Stimulated activated CD4-positive, alpha-beta T cell treated with anti-CD3 and anti-CD28 coated beads, Interleukin-12 subunit alpha, Interleukin-12 subunit beta, amount 100 ng/mL, for 24 hours (primary cell): ENCODE results near the gene PI4KB.
"Not testable (repeated sequence)": the region's sequence is repeated elsewhere in the genome, so short reads cannot be mapped to it uniquely, and the experiment has no call there.

ENCODE experiments used
- DNase-seq, 2 experiments: peaks; one replicate each; pipeline ENCODE4 v3.0.0-alpha.2; 2020; ENCODE audit warnings: low read depth in 2 of 2

Gene PI4KB

GRCh38 chr1:151327223-151327902, at the start of gene PI4KB:
Gene PI4KB (minus strand): TSS chr1:151327416. CDS start chr1:151316481, 10,935 bp downstream.
- peak; percentile 76 to 90 for DNase-seq

GRCh38 chr1:151373196-151373595, 46.0 kb upstream of the PI4KB start:
- DNase-seq = no peak

DNA sequence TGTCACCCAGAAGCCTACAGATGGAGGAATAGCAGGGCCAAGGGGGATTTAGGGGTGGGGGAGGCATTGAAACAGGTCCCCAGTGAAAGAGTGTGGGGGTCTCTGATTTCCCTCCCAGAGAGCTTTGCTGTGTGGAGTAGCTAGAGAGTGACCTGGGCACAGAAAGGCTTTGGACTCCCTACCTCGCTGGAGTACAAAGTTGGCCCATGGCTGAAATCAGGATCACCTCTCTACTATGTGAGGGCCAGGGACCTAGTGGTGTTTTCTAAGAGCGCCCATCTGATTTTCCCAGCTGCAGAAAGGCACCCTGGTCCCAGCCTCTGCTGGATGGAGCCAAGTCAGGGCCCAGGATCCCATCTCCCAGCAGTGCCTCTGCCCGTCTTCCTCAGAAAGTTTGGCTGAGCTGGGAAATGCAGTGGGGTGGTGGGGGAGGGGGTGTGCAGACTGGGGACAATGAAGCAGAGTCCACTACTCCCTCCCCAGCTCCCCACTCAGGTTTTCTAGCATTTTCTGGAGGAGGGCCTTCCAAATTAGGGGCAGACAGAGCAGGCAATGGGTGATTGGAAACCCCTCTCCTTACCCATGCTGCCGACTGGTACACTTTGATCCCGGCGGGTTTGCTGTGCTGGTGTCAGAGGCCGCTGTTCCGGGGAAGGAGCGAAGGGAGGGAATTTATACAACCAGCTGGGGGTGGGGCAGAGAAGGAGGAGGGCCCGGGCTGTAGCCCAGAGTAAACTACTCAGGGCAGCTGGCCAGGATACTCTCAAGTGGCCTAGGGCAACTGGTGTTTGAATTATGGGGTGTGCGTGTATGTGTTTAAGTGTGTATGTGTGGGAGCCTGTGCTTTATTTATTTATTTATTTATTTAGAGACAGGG, 45.1 kb upstream of the PI4KB start, which contains the start of gene SELENBP1:
Gene SELENBP1, minus strand, starts transcription at position 648 of the 877 bp plus-strand sequence. Its CDS starts 64 bp downstream, at position 584.
- DNase-seq = no peak

DNA sequence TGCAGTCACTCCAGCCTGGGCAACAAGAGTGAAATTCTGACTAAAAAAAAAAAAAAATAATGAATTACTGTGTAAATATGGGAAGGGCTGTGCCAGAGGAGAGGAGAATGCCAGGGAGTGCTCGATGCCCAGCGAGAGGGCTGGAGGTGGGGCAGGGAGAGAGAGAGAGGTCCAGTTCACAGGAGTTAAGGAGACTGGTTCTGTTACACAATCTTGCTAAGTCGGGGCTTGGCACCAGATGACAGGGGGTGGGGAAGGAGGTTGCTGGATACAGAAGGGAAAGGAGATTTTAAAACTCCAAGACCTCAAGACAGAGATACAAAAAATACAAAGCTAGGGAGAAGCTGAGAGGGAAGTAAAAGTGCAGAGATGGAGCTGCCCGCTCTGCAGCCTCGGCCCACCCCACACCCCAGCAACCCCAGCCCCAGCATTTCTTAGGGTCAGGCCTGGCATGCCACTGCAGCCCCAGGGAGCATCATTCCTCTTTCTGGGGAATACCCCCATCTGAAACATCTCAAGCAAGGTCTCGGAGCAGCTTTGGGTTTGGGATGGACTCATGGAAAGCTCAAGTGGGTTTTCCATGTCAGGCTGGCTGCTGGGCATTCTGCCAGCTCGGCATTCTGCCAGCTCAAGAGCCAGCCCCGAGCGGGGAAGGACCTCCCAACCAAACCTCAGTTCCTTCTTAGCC, 44.3 kb upstream of the PI4KB start:
- no peak for DNase-seq

- no peak for DNase-seq
Observed at GRCh38 chr1:151370211-151370911, 43.1 kb upstream of the PI4KB start.

- DNase-seq = no peak
Observed at GRCh38 chr1:151369621-151370048, 42.4 kb upstream of the PI4KB start.

- DNase-seq = no peak
Observed at GRCh38 chr1:151369302-151369610, 42.0 kb upstream of the PI4KB start.

DNA sequence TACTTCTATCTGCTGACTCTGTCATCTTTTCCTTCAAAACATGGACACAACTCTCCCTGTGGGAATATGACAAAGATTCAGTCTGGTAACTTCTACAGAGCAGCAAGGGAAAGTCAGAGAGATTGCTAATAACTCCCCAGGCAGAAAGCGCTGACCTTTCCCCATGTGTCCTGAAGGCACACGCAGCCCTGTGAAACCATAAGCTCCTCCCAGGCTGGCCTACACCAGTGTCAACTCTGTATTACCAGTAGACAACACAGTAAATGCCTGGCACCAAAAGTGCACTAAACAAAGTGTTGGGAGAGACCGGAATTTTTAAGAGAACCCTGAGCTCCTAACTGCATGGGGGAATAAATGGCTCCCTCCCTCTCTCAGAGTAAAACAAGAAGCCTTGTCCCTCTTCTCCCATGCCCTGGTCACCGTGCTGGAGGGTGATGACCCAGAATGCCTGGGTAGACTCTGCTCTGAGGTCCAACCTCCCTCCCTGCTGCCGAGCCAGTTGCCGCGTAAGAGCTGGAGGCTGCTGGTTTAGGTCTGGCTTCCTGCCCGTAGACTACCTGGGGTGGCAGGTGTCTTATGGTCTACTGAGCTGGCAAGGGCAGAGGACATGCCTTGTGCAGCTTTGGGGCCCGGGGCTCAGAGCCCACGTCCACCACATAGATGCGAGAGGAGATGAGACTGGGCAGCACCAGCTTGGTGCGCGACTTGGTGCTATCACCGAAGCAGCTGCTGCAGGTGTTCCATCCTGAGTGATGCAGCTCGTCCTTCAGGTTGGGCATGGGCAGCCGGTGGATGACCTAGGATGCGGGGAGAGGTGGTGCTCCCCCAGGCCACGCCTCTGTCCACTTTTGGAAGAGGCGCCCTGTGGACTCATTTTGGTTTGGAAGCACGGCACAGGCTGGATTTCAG, 41.4 kb upstream of the PI4KB start:
- no peak for DNase-seq

- no peak for DNase-seq
Observed at GRCh38 chr1:151367658-151368392, 40.6 kb upstream of the PI4KB start.

DNA sequence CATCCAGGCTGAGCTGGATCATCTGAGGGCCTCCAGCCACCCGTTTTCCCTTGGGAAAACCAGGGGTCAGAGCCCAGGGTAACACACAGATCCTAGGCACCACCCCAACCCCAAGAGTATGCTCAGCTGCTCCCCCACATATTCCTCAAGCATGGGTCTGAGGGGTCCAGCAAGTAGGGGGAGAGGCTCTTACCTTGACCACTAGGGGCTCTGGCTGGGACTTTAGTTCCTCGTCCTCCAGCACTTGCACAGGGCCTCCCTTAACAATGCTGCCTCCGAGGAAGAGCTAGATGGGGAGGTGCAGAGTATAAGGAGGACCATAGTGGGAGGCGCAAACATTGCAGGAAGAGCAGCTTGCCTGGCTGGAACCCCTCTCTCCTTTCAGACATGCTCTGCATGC, 37.8 kb upstream of the PI4KB start:
- no peak for DNase-seq

- DNase-seq = no peak
Observed at GRCh38 chr1:151362308-151363155, 35.3 kb upstream of the PI4KB start.

- no peak for DNase-seq
Observed at GRCh38 chr1:151361883-151362282, 34.7 kb upstream of the PI4KB start.

GRCh38 chr1:151356696-151357095, 29.5 kb upstream of the PI4KB start:
- no peak for DNase-seq

DNA sequence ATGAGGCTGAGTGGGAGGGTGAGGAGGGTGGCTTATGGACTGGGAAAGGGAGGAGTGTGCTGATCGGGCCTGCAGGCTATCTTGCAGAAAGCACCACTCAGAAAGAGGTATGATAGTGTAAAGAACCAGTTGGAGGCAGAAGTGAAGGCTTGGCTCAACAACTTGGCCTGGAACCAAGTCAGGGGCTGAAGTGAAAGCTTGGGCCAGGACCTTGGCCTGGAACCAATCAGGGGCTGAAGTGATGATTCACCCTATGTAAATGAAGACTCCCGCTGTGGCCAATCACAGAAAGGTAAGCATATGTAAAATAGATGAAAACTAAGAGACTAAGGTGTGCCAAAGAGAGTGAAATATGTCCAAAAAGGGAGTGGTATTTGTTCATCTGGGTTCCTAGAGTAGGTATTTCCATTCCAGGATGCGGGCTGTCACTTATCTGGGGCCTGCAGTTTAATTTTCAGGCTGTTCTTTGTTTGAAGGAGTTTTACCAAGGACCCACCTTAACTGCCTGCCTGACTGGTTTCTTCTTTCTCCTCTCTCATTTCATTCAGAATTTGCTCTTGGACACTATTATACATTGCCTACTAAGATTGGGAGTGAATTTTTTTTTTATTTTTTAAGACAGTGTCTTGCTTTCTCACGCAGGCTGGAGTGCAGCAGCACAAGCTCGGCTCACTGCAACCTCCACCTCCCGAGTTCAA, 25.0 kb upstream of the PI4KB start:
- no peak for DNase-seq

GRCh38 chr1:151350323-151350722, 23.1 kb upstream of the PI4KB start:
- not testable (repeated sequence) for DNase-seq

DNA sequence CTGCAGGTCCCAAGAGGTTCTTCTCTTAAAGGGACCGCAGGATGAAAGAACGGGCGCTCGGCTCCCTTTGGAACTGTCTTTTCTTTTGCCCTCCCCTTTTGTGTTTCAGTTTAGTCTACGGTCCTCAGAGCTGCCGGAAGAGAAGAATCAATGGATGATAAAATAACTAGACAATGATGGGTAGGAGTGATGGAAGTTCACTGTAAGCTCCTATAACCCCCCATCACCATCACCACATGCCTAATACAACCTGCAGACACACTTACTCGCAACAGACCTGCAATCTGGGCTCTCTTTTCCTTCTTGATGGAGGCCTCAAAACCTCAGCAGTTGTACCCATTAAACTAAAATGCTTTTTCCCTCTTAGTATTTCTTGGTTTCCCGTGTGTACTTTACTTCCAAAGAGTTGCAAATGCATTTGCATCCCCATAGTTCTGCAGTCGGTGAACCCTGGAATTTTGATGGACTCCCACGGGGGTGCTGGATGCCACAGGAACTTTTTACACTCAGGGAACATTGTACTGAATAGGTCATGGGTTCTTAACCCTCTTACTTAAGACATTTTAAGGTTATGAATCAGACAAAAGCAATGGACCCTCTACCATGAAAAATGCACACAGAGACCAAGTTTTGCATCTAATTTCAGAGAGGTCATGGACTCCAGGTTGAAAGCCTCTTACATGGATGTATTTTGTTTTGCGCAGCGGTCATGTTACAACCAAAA, 20.5 kb upstream of the PI4KB start:
- no peak for DNase-seq

DNA sequence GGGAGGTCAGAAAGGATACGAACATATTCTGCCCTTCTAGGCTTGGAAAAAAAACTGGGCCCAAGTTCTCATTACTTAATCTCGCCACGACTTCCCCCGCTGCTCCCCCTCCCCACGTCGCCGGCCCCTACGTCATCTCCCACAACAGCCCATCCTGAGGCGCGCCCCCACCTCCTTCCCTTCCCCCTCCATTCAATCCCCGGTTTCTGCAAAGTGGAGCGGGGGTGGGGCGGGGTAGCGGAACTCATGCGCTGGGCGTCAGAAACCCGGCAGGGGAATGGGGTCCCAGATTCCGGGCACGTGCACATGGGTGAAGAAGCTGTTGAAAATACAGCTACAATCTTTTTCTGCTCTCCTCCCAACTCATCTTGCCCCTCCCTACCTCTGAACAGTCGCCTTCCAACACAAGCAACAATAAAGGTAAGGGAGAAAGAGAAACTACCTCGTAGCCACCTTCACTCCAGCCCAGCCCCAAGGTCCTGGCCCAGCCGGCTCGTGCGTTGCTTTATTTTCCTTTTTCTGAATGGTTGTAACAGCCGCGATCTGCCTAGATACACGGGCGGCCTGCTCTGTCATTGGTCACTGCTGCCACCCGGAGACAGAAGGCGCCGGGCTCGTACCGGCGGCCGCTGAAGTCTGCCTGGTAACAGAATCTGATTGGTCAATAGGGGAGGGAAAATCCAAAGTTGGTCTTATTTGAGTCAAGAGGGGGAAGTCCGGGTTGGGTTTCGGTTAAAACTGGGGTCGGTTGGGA, 19.7 kb upstream of the PI4KB start, which contains the start of gene RFX5:
Gene RFX5, minus strand, starts transcription at position 484 of the 754 bp plus-strand sequence. CDS start 932 bp downstream, outside the sequence.
- DNase-seq = peak; percentile 87
